ENCODE measurements around the gene FOXK2. TPM values are rescaled to one million over a fixed set of nuclear protein-coding genes. Genes with fewer than 3 reads are reported as not detected.

FOXK2 gene
- polyA plus RNA-seq, 2 of the 4 experiments (the other 2 are of a cell fraction): 34.8 to 39.2 TPM

DNA sequence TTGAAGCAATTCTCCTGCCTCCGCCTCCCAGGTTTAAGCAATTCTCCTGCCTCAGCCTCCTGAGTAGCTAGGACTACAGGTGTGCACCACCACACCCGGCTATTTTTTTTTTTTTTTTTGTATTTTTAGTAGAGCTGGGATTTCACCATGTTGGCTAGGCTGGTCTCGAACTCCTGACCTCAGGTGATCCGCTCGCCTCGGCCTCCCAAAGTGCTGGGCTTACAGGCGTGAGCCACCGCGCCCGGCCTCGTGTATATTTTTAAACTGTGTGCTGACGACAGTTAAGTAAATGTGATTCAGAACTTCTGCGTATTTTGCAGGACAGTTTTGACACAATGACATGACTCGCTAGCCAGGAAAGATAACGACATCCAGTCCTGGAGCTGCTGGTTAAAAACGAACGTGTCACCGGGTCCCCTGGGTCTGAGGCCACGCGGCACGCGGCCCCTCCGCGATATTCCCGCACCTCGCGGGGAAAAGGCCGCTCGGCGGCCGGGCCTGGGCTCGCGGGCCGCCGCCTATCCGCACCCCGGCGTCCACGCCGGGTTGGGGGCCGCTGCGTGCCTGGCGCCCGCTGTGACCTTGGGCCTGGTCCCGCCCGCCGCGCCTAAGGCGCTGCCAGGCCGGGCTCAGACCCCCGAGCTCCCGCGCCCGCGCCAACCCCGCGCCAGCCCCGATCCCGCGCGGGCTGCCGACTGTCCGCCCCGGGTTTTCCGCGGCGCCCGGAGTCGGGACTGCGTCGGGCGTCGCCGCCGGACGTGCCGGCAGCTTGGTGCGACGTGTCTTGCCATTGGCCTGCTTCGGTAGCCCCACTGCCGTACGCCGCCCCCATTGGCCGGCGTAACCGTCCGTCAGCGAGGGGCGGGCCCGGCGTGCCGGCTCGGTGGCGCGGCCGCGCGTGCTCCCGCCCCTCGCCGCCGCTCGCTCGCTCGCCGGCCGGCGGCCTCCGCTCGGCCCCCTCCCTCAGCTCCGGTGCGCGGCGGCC is at the start of gene FOXK2 (continued):
- no peak for TF ChIP-seq EP300 (IDR thresholded peaks at IDR 0.05)
- TF ChIP-seq RAD21 (conservative IDR thresholded peaks at IDR 0.05 in 1 of 2, IDR thresholded peaks at IDR 0.05 in 1 of 2): no peak
- TF ChIP-seq, protein P1, sequence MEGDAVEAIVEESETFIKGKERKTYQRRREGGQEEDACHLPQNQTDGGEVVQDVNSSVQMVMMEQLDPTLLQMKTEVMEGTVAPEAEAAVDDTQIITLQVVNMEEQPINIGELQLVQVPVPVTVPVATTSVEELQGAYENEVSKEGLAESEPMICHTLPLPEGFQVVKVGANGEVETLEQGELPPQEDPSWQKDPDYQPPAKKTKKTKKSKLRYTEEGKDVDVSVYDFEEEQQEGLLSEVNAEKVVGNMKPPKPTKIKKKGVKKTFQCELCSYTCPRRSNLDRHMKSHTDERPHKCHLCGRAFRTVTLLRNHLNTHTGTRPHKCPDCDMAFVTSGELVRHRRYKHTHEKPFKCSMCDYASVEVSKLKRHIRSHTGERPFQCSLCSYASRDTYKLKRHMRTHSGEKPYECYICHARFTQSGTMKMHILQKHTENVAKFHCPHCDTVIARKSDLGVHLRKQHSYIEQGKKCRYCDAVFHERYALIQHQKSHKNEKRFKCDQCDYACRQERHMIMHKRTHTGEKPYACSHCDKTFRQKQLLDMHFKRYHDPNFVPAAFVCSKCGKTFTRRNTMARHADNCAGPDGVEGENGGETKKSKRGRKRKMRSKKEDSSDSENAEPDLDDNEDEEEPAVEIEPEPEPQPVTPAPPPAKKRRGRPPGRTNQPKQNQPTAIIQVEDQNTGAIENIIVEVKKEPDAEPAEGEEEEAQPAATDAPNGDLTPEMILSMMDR (IDR thresholded peaks at IDR 0.05): no peak
- TF ChIP-seq HOXB13 (CRISPR knock-in tag; IDR thresholded peaks at IDR 0.05; ENCODE audit: low read depth): peak; percentile 93
- TF ChIP-seq MYC (IDR thresholded peaks at IDR 0.05; ENCODE audit: borderline replicate concordance, low read length): peak; percentile 73
- no peak for TF ChIP-seq HEYL (CRISPR knock-in tag; IDR thresholded peaks at IDR 0.05)
- TF ChIP-seq ZSCAN20 (CRISPR knock-in tag; IDR thresholded peaks at IDR 0.05): peak; percentile 84
- TF ChIP-seq RARB (CRISPR knock-in tag; IDR thresholded peaks at IDR 0.05): 0 out of 2 replicates have a peak, but pooled peaks have one; percentile 57
- TF ChIP-seq POLR2A (IDR thresholded peaks at IDR 0.05; ENCODE audit: low read length): peak; percentile 39
- TF ChIP-seq, protein P2, sequence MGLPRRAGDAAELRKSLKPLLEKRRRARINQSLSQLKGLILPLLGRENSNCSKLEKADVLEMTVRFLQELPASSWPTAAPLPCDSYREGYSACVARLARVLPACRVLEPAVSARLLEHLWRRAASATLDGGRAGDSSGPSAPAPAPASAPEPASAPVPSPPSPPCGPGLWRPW (IDR thresholded peaks at IDR 0.05): no peak
- TF ChIP-seq TP53 (CRISPR knock-in tag; IDR thresholded peaks at IDR 0.05): peak; percentile 95
- TF ChIP-seq HOXB5 (CRISPR knock-in tag; IDR thresholded peaks at IDR 0.05): peak; percentile 93
- TF ChIP-seq RNF2 (IDR thresholded peaks at IDR 0.05; ENCODE audit: borderline replicate concordance, low read depth): peak; percentile 77
- TF ChIP-seq, protein P3, sequence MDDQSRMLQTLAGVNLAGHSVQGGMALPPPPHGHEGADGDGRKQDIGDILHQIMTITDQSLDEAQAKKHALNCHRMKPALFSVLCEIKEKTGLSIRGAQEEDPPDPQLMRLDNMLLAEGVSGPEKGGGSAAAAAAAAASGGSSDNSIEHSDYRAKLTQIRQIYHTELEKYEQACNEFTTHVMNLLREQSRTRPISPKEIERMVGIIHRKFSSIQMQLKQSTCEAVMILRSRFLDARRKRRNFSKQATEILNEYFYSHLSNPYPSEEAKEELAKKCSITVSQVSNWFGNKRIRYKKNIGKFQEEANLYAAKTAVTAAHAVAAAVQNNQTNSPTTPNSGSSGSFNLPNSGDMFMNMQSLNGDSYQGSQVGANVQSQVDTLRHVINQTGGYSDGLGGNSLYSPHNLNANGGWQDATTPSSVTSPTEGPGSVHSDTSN (IDR thresholded peaks at IDR 0.05): peak; percentile 93
- TF ChIP-seq EHF (CRISPR knock-in tag; IDR thresholded peaks at IDR 0.05): peak; percentile 67
- TF ChIP-seq PHF8 (IDR thresholded peaks at IDR 0.05; ENCODE audit: borderline replicate concordance, low read depth): peak; percentile 89; the same call in 1 of the 2 replicates
- TF ChIP-seq, protein P4, sequence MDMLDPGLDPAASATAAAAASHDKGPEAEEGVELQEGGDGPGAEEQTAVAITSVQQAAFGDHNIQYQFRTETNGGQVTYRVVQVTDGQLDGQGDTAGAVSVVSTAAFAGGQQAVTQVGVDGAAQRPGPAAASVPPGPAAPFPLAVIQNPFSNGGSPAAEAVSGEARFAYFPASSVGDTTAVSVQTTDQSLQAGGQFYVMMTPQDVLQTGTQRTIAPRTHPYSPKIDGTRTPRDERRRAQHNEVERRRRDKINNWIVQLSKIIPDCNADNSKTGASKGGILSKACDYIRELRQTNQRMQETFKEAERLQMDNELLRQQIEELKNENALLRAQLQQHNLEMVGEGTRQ (IDR thresholded peaks at IDR 0.05): peak; percentile 12; the same call in 1 of the 2 replicates
- no peak for TF ChIP-seq KDM5A (IDR thresholded peaks at IDR 0.05)
- no peak; the same call in 1 of the 2 replicates for TF ChIP-seq HOXA7 (CRISPR knock-in tag; IDR thresholded peaks at IDR 0.05)
- TF ChIP-seq CEBPB (IDR thresholded peaks at IDR 0.05): no peak; a peak in 1 of 4 replicates
- TF ChIP-seq CHD4 (IDR thresholded peaks at IDR 0.05; ENCODE audit: borderline replicate concordance): peak; percentile 76; the same call in 1 of the 2 replicates
- peak; percentile 59; the same call in 1 of the 2 replicates for TF ChIP-seq TFCP2L1 (CRISPR knock-in tag; IDR thresholded peaks at IDR 0.05)
- peak; percentile 43; the same call in 1 of the 2 replicates for TF ChIP-seq GATA3 (IDR thresholded peaks at IDR 0.05; ENCODE audit: borderline replicate concordance)
- peak; percentile 58; the same call in 1 of the 2 replicates for TF ChIP-seq NPAS2 (CRISPR knock-in tag; IDR thresholded peaks at IDR 0.05; ENCODE audit: borderline replicate concordance)
- TF ChIP-seq FOXS1 (CRISPR knock-in tag; IDR thresholded peaks at IDR 0.05): no peak
- TF ChIP-seq CHD2 (IDR thresholded peaks at IDR 0.05; ENCODE audit: low read length, partially characterized antibody): peak; percentile 88
- 0 out of 2 replicates have a peak, but pooled peaks have one; percentile 49 for TF ChIP-seq ZNF302 (CRISPR knock-in tag; IDR thresholded peaks at IDR 0.05)
- no peak for TF ChIP-seq ZC3H11A (IDR thresholded peaks at IDR 0.05)
- no peak for TF ChIP-seq CBX8 (IDR thresholded peaks at IDR 0.05)
